Right lobe of liver (tissue), 6 donors: Measurements from ENCODE around the gene TMEM132D. TPM values are rescaled to one million over a fixed set of nuclear protein-coding genes. Genes with fewer than 3 reads are reported as not detected.
A peak's percentile ranks its signal among the peaks of the same experiment; 100 is the strongest.

Source experiments
- ATAC-seq, 4 donors: fragments of 200-7000 bp; cut with Tn5 transposase; one replicate each; pipeline ENCODE4 v1.9.1; 2020; ENCODE audit warnings: mild to moderate bottlenecking in 4 of 4, moderate library complexity in 4 of 4
- DNase-seq, 3 donors: peaks; one replicate each; pipeline ENCODE4 v3.0.0-alpha.2; 2020
- H3K27ac ChIP-seq, 3 donors: fragments of 200-600 bp; one replicate each; pipeline ENCODE4 v1.8.0; 2022
- H3K27me3 ChIP-seq, 2 donors: fragments of 200-600 bp; one replicate each; pipeline ENCODE4 v1.8.0; 2022
- H3K36me3 ChIP-seq, 4 donors: fragments of 200-600 bp; sonication (generic) in 1 of 4; one replicate each; pipeline versions ENCODE4 v1.5.1 to v1.8.0; 2017 to 2022; ENCODE audit warnings: control low read depth in 1 of 4
- H3K4me1 ChIP-seq, 4 donors: fragments of 200-600 bp; sonication (generic) in 1 of 4; one replicate each; pipeline versions ENCODE4 v1.5.1 to v1.8.0; 2017 to 2022; ENCODE audit warnings: control low read depth in 1 of 4
- H3K4me3 ChIP-seq, 3 donors: fragments of 200-600 bp; one replicate each; pipeline ENCODE4 v1.8.0; 2022
- H3K9me3 ChIP-seq, 4 donors: fragments of 200-600 bp; sonication (generic) in 1 of 4; one replicate each; pipeline versions ENCODE4 v1.5.1 to v1.8.0; 2017 to 2022; ENCODE audit warnings: control low read depth in 1 of 4
- POLR2A ChIP-seq: fragments of 450-650 bp; IDR thresholded peaks from one replicate; pipeline ENCODE4 v1.6.1; 2017; ENCODE audit warnings: antibody characterized with exemption, mild to moderate bottlenecking
- WGBS: methylation state at CpG from one replicate; pipeline ENCODE4 v1.1.6; 2018; ENCODE audit warnings: low coverage, low lambda C conversion rate; ENCODE audit not compliant: insufficient coverage; ENCODE audit errors: missing lambda C conversion rate; 5-methylcytosine and 5-hydroxymethylcytosine counted together
- intact Hi-C, 2 donors: fragments of 100-400 bp; cut with DNase I; formaldehyde crosslinking; loops; one replicate each; pipeline versions ENCODE4 v1.11.2 to v1.14.1; 2022
- total RNA-seq, 6 experiments: library from RNA; depleted of rRNA in 2 of 6; stranded (reverse); fragments of >200 nt in 2 of 6; fragmentation: NEBNext Ultra II Directional in 3 of 6; extraction: Animal tissue kit (Norgen Biotek cat#: 25700) in 3 of 6; gene quantifications; one replicate each; pipeline versions ENCODE4 v1.1.0 to v1.2.4, GENCODE V29; 2016 to 2023
- TF ChIP-seq, protein P1 (sequence below), 4 donors: fragments of 200-600 bp in 3 of 4; fragments of 450-650 bp in 1 of 4; IDR thresholded peaks; one replicate each; pipeline versions ENCODE4 v1.5.1 to v1.8.0; 2016 to 2022; ENCODE audit warnings: antibody characterized with exemption in 4 of 4, mild to moderate bottlenecking in 2 of 4
- donor health status: DM: no; HTN: yes; CAD: no.
- donor health status: DM: no; HTN: no; CAD: no.
- donor health status: DM: no; HTN: no; CAD: no.
- donor health status: DM: no; HTN: yes; CAD: no.
- donor health status: DM: no; HTN: yes; CAD: no.

TMEM132D gene
- total RNA-seq, 6 experiments from 2014 or later: 0.10 to 0.35 (median 0.33) TPM; not detected in 3

GRCh38 chr12:129296671-129297070, 607.2 kb downstream of the TMEM132D start:
- H3K27ac ChIP-seq: no peak overlapping the region
- H3K9me3 ChIP-seq: no peaks in the 10 kb centered on the region
- H3K4me3 ChIP-seq: no peak overlapping the region
- H3K4me1 ChIP-seq: no peaks in the 10 kb centered on the region
- no peaks in the 10 kb centered on the region for H3K36me3 ChIP-seq
- no peak for DNase-seq
- no peak for TF ChIP-seq POLR2A
- TF ChIP-seq, protein P1, sequence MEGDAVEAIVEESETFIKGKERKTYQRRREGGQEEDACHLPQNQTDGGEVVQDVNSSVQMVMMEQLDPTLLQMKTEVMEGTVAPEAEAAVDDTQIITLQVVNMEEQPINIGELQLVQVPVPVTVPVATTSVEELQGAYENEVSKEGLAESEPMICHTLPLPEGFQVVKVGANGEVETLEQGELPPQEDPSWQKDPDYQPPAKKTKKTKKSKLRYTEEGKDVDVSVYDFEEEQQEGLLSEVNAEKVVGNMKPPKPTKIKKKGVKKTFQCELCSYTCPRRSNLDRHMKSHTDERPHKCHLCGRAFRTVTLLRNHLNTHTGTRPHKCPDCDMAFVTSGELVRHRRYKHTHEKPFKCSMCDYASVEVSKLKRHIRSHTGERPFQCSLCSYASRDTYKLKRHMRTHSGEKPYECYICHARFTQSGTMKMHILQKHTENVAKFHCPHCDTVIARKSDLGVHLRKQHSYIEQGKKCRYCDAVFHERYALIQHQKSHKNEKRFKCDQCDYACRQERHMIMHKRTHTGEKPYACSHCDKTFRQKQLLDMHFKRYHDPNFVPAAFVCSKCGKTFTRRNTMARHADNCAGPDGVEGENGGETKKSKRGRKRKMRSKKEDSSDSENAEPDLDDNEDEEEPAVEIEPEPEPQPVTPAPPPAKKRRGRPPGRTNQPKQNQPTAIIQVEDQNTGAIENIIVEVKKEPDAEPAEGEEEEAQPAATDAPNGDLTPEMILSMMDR (IDR thresholded peaks at IDR 0.05): no peak
- peak in 2 of 4 donors; percentile 13 to 39 for ATAC-seq
- intact Hi-C loops: no loop called here
- no peaks in the 10 kb centered on the region for H3K27me3 ChIP-seq

GRCh38 chr12:129294868-129295267, 609.0 kb downstream of the TMEM132D start:
- WGBS: 78% methylated on average over 5 of the region's 7 CpGs
- intact Hi-C loops: no loop called here
- no peak for TF ChIP-seq POLR2A
- TF ChIP-seq, protein P1 (IDR thresholded peaks at IDR 0.05): no peak
- Histone ChIP-seq H3K4me3 (no peak overlapping the region), H3K27ac (no peak overlapping the region), H3K36me3 (no peaks in the 10 kb centered on the region), H3K9me3 (no peaks in the 10 kb centered on the region), H3K27me3 (no peaks in the 10 kb centered on the region), H3K4me1 (no peaks in the 10 kb centered on the region)
- ATAC-seq: no peak
- DNase-seq: no peak

GRCh38 chr12:129279771-129280170, 624.1 kb downstream of the TMEM132D start:
- Histone ChIP-seq H3K4me1 (no peaks in the 10 kb centered on the region), H3K27ac (no peak overlapping the region), H3K9me3 (no peaks in the 10 kb centered on the region), H3K27me3 (no peaks in the 10 kb centered on the region), H3K4me3 (no peak overlapping the region), H3K36me3 (no peaks in the 10 kb centered on the region)
- WGBS: 73% methylated on average over 5 of the region's 5 CpGs
- intact Hi-C loops: no loop called here
- TF ChIP-seq, protein P1 (IDR thresholded peaks at IDR 0.05): no peak
- TF ChIP-seq POLR2A: no peak
- ATAC-seq: no peak
- DNase-seq: no peak

- TF ChIP-seq, protein P1 (IDR thresholded peaks at IDR 0.05): no peak
- no peak for TF ChIP-seq POLR2A
- ATAC-seq: peak; percentile 59 to 86 (median 80)
Observed at GRCh38 chr12:129276361-129277060, 627.3 kb downstream of the TMEM132D start.

More at GRCh38 chr12:129276361-129277060, 627.3 kb downstream of the TMEM132D start:
- H3K27me3 ChIP-seq: no peaks in the 10 kb centered on the region
- 44% methylated on average over 9 of the region's 9 CpGs for WGBS
- no peak overlapping the region for H3K4me3 ChIP-seq
- H3K4me1 ChIP-seq: no peaks in the 10 kb centered on the region
- intact Hi-C loops: no loop called here
- no peak for DNase-seq
- no peaks in the 10 kb centered on the region for H3K9me3 ChIP-seq
- no peaks in the 10 kb centered on the region for H3K36me3 ChIP-seq
- H3K27ac ChIP-seq: peak overlapping the region in 2 of 3 donors; percentile 2 to 47
